ENCODE results near the gene LRRC4.
A peak's percentile ranks its signal among the peaks of the same experiment; 100 is the strongest.

LRRC4 gene

GRCh38 chr7:128030654-128031611 lies at the start of gene LRRC4:
TSS of gene LRRC4 (minus strand) at chr7:128031437. CDS start at chr7:128030640, 797 bp downstream.
- DNase-seq: no peak

GRCh38 chr7:128080169-128080568 lies 48.9 kb upstream of the LRRC4 start:
- DNase-seq: no peak

DNA sequence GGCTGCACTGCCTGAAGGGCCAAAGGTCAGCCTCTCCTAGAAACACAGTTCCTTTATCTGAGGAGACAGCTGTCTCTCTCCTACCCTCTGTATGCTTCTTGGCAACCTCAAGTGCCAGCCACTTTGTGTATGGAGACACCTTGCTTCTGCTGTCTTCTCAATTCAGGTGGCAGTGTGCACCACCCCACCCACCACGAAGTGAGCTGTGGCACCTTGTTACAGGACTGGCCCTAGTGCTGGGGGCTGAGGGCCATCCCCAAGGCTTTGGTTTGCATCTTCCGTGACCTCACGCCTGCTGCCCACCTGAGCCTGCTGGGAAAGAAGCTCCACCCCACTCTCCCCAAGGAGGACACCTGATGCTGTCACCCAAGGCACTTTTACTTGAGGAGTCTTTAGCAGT lies 47.1 kb upstream of the LRRC4 start:
- DNase-seq: no peak

- no peak for DNase-seq
These were observed 45.6 kb upstream of the LRRC4 start for GRCh38 chr7:128076796-128077271.

DNA sequence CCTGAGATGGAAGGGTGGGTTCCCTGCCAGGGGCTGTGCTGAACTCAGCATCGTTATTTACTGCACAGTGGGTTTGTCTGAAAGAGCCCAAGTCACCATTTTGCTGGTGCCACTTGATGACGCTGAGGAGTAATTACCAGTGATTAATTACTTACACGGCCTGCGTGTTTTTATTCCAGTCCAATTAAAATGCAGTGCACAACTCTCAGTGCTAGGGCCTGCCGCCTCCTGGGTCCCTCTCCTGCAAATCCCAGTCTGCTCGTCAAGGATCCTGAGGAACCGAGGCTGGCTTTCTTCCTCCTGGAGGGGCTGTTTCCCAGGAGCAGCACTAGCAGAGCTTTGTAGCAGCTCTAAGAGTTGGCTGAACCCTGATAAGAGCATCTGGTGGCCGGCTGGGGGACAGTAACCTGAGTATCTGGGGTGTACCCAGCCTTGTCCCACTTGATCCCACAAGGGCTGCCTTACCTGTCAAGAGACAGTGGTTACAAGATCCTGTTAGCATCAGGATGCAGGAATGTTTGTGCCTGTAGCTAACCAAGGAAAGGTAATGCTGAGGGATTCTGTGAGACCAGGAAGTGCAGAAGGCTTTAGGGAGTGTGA lies 45.1 kb upstream of the LRRC4 start:
- no peak for DNase-seq

DNA sequence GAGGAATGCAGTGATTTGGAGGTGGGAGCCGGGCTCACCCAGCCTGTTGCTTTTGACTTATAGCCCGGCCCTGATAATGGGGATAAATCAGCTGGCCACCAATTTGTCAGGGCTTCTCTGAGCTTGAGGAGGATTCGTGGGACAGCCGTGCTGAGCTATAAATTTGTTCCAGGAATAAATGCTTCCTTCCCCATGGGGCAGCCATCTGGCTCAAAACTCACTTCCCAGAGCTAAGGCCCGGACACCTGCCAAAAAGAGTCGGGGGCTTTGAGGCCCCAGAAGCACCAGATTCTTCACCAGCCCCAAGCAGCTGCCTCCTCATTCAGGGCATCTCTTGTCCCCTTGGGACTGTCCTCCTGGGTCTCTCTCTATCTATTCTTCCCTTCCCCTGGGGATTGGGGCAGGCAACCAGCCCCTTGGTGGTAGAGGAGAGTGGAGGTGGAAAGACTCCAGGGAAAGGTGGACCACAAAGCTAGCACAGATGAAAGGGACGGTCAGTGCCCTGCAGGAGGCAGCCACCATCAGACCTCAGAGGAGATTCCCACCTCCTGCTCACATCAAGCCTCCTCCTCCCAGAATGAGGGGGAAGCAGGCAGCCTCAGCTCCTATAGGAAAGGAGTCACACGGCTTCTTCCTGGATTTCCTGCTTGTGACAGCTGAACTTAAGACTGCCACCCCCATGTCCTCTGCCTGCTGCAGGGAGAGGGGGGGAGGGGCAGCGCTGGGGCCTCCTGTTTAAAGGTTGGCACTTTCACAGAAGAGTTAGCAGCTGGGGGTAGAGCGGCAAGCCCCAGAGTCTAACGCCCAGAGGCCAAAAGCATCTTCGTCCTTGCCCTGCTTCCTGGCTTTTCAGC lies 44.2 kb upstream of the LRRC4 start:
- DNase-seq: no peak

DNA sequence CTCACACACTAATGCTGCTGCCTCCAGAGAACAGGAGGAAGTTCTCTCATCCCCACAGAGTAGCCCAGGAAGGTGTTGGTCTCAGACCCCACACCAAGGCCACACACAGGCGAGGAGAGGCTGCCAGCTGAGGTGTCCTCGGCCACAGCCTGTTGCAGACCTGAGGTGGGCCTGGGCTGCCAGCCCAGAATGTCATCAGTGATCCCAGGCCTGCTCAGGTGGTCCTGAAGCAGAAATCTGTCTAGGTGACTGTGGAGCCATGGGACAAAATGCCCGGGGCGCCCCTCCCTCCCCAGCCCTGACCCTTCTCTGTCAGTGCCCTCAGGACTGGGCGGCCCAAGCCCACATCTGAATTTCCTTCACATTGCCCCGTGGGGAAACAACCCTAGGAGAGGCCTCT lies 43.5 kb upstream of the LRRC4 start:
- no peak for DNase-seq

GRCh38 chr7:128074336-128074735 lies 43.1 kb upstream of the LRRC4 start:
- no peak for DNase-seq

DNA sequence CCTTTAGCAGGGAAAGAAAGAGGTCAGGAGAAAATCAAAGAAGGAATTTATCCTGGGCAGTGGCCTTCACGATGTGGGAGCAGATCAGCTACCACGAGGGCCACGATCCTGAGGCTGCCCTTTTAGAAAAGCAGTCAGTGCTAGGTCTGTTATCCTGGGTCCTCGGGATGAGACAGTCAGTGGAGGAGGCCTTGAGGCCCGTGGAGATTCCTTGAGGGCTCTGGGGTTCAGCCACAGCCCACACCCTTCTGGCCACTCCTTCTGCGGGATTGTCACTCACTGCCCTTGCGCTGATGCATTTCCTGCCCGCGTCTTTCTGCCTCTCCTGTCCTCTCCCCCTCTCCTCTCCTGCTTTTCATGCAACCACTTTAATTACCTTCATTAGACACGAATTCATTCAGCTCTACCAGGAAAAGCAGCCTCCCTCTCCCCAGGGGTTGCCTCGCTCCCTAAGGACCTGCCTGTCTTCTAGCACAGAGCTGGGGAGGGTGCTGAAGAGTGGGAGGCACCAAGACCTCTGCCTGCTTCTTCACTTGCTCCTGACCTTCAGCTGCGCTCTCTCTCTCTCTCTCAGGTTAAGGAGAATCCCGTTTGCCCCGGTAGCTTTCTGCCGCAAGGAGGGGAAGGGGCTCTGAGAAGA lies 42.6 kb upstream of the LRRC4 start:
- DNase-seq: no peak

DNA sequence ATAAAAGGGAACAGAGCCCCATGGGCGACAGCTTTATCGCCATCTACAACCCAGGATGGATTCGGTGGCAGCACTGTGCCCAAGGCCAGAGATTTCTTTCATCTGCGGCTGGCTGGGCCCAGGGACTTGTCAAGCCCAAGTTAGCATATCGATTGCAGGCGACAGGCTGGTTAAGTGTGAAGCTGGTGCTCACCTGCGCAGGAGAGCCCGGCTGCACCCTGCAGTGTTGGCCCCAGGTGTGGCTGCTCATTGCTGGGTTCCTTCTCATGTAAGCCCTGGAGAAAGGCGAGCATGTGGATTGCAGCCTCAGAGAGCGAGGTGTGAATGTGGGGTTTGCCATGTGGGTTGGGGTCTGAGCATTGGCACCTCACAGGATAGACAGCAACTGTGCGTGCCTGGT lies 40.6 kb upstream of the LRRC4 start:
- no peak for DNase-seq

GRCh38 chr7:128071376-128071775 lies 40.1 kb upstream of the LRRC4 start:
- DNase-seq: no peak

DNA sequence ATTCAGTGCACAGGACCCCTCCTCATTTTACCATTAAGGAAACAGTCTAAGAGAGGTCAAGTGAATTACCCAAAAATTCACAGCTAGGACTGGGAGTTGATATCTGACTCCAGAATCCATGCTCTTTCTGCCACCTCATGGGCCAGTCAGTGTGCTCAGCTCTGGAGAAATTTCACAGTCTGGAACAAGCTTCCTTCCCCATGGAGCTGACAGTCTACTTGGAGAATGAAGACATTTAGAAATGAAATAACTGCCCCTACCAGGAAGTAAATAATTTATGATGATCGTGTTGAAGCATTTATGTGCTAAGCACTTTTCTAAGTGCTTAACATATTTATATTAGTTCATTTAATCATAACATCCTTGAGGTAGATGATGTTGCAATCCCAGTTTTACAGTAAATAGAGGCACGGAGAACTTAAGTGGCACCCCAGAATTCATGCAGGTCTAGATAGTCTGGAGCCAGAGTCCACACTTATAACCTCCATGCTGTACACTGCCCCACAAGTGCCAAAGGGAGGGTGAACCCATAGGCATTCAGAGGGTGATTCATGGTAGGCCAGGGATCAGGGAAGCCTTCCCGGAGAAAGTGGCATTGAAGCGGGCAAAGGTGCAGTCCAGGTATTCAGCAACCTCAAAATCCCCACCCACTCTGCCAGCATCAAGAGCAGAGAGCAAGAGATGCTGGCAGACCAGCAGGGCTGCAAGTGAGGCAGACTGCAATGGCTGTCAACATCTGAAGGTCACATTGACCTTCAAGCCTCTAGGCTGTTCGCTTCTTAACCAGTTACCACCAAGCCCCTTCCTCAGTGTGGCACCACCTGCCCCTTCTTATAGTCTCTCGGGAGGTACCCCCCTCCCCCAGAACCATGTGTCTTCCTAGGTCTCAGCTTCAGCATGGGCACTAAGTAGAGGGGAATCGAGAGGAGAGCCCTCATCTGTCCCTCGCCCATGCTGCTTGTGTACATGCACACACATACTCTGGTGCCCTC lies 38.4 kb upstream of the LRRC4 start:
- DNase-seq: no peak

GRCh38 chr7:128068785-128069184 lies 37.5 kb upstream of the LRRC4 start:
- DNase-seq: no peak

- peak; percentile 9 for DNase-seq
These were observed 36.7 kb upstream of the LRRC4 start for GRCh38 chr7:128067983-128068382.

- no peak for DNase-seq
These were observed 35.6 kb upstream of the LRRC4 start for GRCh38 chr7:128066858-128067257.

DNA sequence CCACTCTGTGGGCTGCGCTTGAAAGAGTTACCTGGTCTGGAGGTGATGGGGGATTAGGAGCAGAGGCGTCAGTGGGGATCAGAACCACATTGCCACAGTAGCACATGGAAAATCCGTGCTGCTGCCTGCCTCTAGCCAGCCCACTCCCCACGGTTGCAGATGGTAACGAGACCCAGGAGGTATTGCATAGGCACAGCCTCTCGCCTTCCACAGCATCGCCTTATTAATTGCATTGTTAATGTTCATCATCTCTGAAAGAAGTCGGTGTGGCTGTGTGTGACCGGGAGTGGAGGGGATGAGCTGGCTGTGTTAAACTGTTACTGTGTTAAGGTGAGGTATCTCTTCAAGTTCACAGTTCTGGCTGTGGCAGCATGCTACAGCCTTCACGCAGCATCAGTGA lies 35.2 kb upstream of the LRRC4 start:
- DNase-seq: no peak

DNA sequence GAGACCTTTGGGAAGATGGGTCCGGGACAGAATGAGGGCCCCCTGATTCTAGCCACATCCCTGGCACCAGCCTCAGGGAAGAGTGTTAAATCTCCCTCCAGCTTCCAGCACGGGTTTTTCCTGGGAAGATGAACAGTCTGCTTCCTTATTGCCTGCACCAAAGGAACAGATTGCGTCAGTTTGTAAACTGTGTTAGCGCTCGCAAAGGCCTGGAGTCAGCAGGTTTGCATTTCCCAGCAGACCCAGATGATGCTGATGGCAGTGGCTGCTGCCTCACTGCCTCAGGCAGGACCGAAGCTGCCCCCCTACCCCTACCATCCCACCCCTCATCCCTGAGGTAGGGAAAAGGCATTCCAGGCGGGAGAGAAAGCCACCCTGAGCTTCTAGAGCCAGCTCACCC lies 34.6 kb upstream of the LRRC4 start:
- no peak for DNase-seq

GRCh38 chr7:128063088-128063487 lies 31.9 kb upstream of the LRRC4 start:
- DNase-seq: no peak

DNA sequence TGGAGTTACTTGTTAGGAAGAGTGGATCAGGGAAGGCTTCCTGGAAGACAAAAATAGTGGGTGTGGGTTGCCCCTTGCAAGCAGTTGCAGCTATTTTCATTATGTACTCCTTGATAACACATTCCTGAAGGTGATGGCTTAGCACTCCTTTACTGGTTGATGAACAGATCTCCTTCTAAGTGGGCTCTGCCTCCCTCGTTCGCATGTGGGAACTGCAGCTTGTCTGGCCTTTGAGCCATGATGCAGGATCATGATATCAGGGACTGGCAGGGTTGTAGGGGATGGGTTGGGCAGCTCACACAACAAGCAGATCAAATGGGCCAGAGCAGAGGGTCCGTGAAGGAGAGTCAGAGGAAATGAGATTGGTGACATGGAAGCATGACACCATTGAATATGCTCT lies 28.8 kb upstream of the LRRC4 start:
- no peak for DNase-seq

- no peak for DNase-seq
These were observed 28.1 kb upstream of the LRRC4 start for GRCh38 chr7:128059143-128059988.

- no peak for DNase-seq
These were observed 26.7 kb upstream of the LRRC4 start for GRCh38 chr7:128057909-128058308.
